GM12891 (cell line): Measurements from ENCODE around the gene EPB41.
A peak's percentile ranks its signal among the peaks of the same experiment; 100 is the strongest.

ENCODE experiments used
- DNase-seq: peaks from one replicate; pipeline ENCODE4 v3.0.0; 2011; ENCODE audit warnings: low spot score; ENCODE audit not compliant: insufficient read length
- FAIRE-seq: peaks from 2 replicates; lab custom pipeline; 2011; peaks lifted over from hg19 to GRCh38; lab: Jason Lieb, UNC
- PAX5 ChIP-seq: IDR thresholded peaks from 2 replicates; pipeline ENCODE4 v1.6.1; 2011; ENCODE audit warnings: low read length, moderate library complexity, mild to moderate bottlenecking; ENCODE audit not compliant: insufficient read depth, severe bottlenecking
- POLR2A ChIP-seq: IDR thresholded peaks from 2 replicates; pipeline ENCODE4 v1.6.1; 2011; ENCODE audit warnings: low read depth, low read length, control low read depth
- POLR2AphosphoS5 ChIP-seq: IDR thresholded peaks from 2 replicates; pipeline ENCODE4 v1.6.1; 2011; ENCODE audit warnings: low read depth, low read length, control low read depth
- POU2F2 ChIP-seq: IDR thresholded peaks from 2 replicates; pipeline ENCODE4 v1.6.1; 2011; ENCODE audit warnings: low read depth, mild to moderate bottlenecking, control low read depth, low read length, moderate library complexity
- SPI1 ChIP-seq: IDR thresholded peaks from 2 replicates; pipeline ENCODE4 v1.6.1; 2011; ENCODE audit warnings: low read depth, low read length, control low read depth
- TAF1 ChIP-seq: IDR thresholded peaks from 2 replicates; pipeline ENCODE4 v1.6.1; 2011; ENCODE audit warnings: low read depth, low read length, control low read depth

Gene EPB41

GRCh38 chr1:29156543-29157268 lies 242.3 kb downstream of the EPB41 start:
- no peak for FAIRE-seq

GRCh38 chr1:29157269-29157601 lies 242.9 kb downstream of the EPB41 start:
- no peak for TF ChIP-seq POLR2A
- no peak for TF ChIP-seq SPI1
- no peak for TF ChIP-seq POU2F2
- no peak for TF ChIP-seq PAX5
- TF ChIP-seq TAF1 = no peak
- TF ChIP-seq POLR2AphosphoS5 = no peak
- FAIRE-seq (no peak), DNase-seq (no peak)

More at GRCh38 chr1:29156543-29157268, 242.3 kb downstream of the EPB41 start:
- no peak for TF ChIP-seq POLR2A
- TF ChIP-seq TAF1 = no peak
- TF ChIP-seq SPI1 = no peak
- no peak for TF ChIP-seq PAX5
- no peak for TF ChIP-seq POLR2AphosphoS5
- no peak for TF ChIP-seq POU2F2
- no peak for DNase-seq

GRCh38 chr1:29159773-29160172 lies 245.4 kb downstream of the EPB41 start:
- FAIRE-seq (no peak), DNase-seq (no peak)
- TF ChIP-seq PAX5 (no peak), POLR2AphosphoS5 (no peak), POLR2A (no peak), SPI1 (no peak), TAF1 (no peak), POU2F2 (no peak)

- no peak for FAIRE-seq
- DNase-seq = no peak
Measured at GRCh38 chr1:29162025-29162424, 247.7 kb downstream of the EPB41 start.

GRCh38 chr1:29162476-29163138 lies 248.2 kb downstream of the EPB41 start:
- DNase-seq (no peak), FAIRE-seq (no peak)
- TF ChIP-seq POU2F2 = no peak

More at GRCh38 chr1:29162025-29162424, 247.7 kb downstream of the EPB41 start:
- TF ChIP-seq POLR2A (no peak), TAF1 (no peak), PAX5 (no peak), SPI1 (no peak), POLR2AphosphoS5 (no peak), POU2F2 (no peak)

- FAIRE-seq (no peak), DNase-seq (no peak)
- TF ChIP-seq TAF1 (no peak), PAX5 (no peak), SPI1 (no peak), POLR2A (no peak), POLR2AphosphoS5 (no peak), POU2F2 (no peak)
Measured at GRCh38 chr1:29164588-29164987, 250.2 kb downstream of the EPB41 start.

GRCh38 chr1:29166291-29166878 lies 252.0 kb downstream of the EPB41 start:
- DNase-seq = no peak
- TF ChIP-seq POLR2A (no peak), TAF1 (no peak), POLR2AphosphoS5 (peak; percentile 45; the same call in 1 of the 2 replicates)
- no peak for FAIRE-seq

- DNase-seq (no peak), FAIRE-seq (no peak)
- TF ChIP-seq TAF1 = no peak
- TF ChIP-seq POLR2AphosphoS5 = no peak
- TF ChIP-seq POLR2A = no peak
- TF ChIP-seq PAX5 = no peak
- TF ChIP-seq POU2F2 = no peak
- no peak for TF ChIP-seq SPI1
Measured at GRCh38 chr1:29167904-29168303, 253.5 kb downstream of the EPB41 start.
